ENCODE results near the gene RAB5A.
A peak's percentile ranks its signal among the peaks of the same experiment; 100 is the strongest.

RAB5A gene

GRCh38 chr3:19945534-19945933 is 1.4 kb upstream of the RAB5A start:
- DNase-seq: no peak
- Mint-ChIP-seq H3K36me3 (ENCODE audit: low read depth) (peaks cover 18% of the 10 kb centered on the region), H3K4me3 (peak overlapping the region; percentile 99)

GRCh38 chr3:19945969-19946831 is 697 bp upstream of the RAB5A start:
- peak overlapping the region; percentile 99 for H3K4me3 Mint-ChIP-seq
- H3K9me3 Mint-ChIP-seq: peaks cover 27% of the 10 kb centered on the region
- peaks cover 40% of the 10 kb centered on the region for H3K4me1 Mint-ChIP-seq
- peaks cover 3% of the 10 kb centered on the region for H3K27me3 Mint-ChIP-seq (ENCODE audit: low read depth, poor library complexity)
- no peak for TF ChIP-seq CTCF (IDR thresholded peaks at IDR 0.05)
- no peak for DNase-seq
- H3K27ac Mint-ChIP-seq: peak overlapping the region; percentile 100
- H3K36me3 Mint-ChIP-seq (ENCODE audit: low read depth): peaks cover 24% of the 10 kb centered on the region

More at GRCh38 chr3:19945534-19945933, 1.4 kb upstream of the RAB5A start:
- Mint-ChIP-seq H3K27ac (no peak overlapping the region), H3K9me3 (peaks cover 27% of the 10 kb centered on the region), H3K4me1 (peaks cover 40% of the 10 kb centered on the region), H3K27me3 (ENCODE audit: low read depth, poor library complexity) (peaks cover 3% of the 10 kb centered on the region)
- TF ChIP-seq CTCF (IDR thresholded peaks at IDR 0.05): no peak

- peak overlapping the region; percentile 99 for H3K4me3 Mint-ChIP-seq
- H3K27ac Mint-ChIP-seq: peak overlapping the region; percentile 100
- peaks cover 40% of the 10 kb centered on the region for H3K4me1 Mint-ChIP-seq
- DNase-seq: peak; percentile 54
- no peak for TF ChIP-seq CTCF (IDR thresholded peaks at IDR 0.05)
- peaks cover 31% of the 10 kb centered on the region for H3K36me3 Mint-ChIP-seq (ENCODE audit: low read depth)
- peaks cover 21% of the 10 kb centered on the region for H3K9me3 Mint-ChIP-seq
- peaks cover 3% of the 10 kb centered on the region for H3K27me3 Mint-ChIP-seq (ENCODE audit: low read depth, poor library complexity)
Observed at GRCh38 chr3:19947549-19948225, 790 bp downstream of the RAB5A start.

DNA sequence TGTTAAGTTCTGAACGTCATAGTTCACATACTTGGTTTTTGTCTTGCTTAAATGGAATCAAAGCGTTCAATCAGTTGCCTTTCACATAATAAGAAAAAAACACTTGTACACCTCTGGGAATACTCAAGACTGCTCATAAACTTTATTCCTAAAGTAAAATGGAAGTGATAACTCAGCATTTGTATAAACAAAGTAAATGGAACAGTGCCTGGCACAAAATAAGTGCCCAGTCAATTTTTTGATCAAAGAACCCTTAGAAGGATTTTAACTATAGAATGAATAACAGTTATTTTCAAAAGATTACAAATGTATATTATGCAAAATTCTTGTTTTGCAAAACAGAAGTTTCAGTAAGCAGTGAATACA is 1.3 kb downstream of the RAB5A start:
- H3K9me3 Mint-ChIP-seq: peaks cover 18% of the 10 kb centered on the region
- H3K4me1 Mint-ChIP-seq: peaks cover 40% of the 10 kb centered on the region
- peaks cover 31% of the 10 kb centered on the region for H3K36me3 Mint-ChIP-seq (ENCODE audit: low read depth)
- H3K27me3 Mint-ChIP-seq (ENCODE audit: low read depth, poor library complexity): peaks cover 3% of the 10 kb centered on the region
- peak overlapping the region; percentile 100 for H3K27ac Mint-ChIP-seq
- no peak for DNase-seq
- H3K4me3 Mint-ChIP-seq: peak overlapping the region; percentile 99
- TF ChIP-seq CTCF (IDR thresholded peaks at IDR 0.05): no peak

- peaks cover 3% of the 10 kb centered on the region for H3K27me3 Mint-ChIP-seq (ENCODE audit: low read depth, poor library complexity)
- TF ChIP-seq CTCF (IDR thresholded peaks at IDR 0.05): no peak
- no peak overlapping the region for H3K27ac Mint-ChIP-seq
- H3K36me3 Mint-ChIP-seq (ENCODE audit: low read depth): peaks cover 31% of the 10 kb centered on the region
- no peak overlapping the region for H3K4me3 Mint-ChIP-seq
- DNase-seq: no peak
- peaks cover 13% of the 10 kb centered on the region for H3K9me3 Mint-ChIP-seq
- peaks cover 34% of the 10 kb centered on the region for H3K4me1 Mint-ChIP-seq
Observed at GRCh38 chr3:19950316-19950715, 3.4 kb downstream of the RAB5A start.
